IPS-18c (cell line): ENCODE results near the gene LKAAEAR1.
A peak's percentile ranks its signal among the peaks of the same experiment; 100 is the strongest.
"Not testable (repeated sequence)": the region's sequence is repeated elsewhere in the genome, so short reads cannot be mapped to it uniquely, and the experiment has no call there.

Source experiments
- H3K4me3 ChIP-seq: 2 replicates; pipeline ENCODE4 v1.7.0; 2013; ENCODE audit warnings: low read depth, mild to moderate bottlenecking, low read length, moderate library complexity; ENCODE audit not compliant: insufficient read depth
- H3K9me3 ChIP-seq: one replicate; pipeline ENCODE4 v1.6.1; 2013; ENCODE audit warnings: mild to moderate bottlenecking, low read length, moderate library complexity; ENCODE audit not compliant: control insufficient read depth, insufficient read depth

Gene LKAAEAR1, protein sequence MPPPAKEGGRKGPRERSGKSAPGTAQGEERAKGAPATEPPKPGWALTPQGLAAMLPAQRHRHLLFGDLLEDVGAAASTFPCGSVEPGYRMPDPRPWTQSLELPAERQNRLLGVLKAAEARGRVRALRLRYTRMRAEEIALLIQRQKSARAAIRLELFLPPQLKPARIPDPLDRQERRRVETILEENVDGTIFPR

DNA sequence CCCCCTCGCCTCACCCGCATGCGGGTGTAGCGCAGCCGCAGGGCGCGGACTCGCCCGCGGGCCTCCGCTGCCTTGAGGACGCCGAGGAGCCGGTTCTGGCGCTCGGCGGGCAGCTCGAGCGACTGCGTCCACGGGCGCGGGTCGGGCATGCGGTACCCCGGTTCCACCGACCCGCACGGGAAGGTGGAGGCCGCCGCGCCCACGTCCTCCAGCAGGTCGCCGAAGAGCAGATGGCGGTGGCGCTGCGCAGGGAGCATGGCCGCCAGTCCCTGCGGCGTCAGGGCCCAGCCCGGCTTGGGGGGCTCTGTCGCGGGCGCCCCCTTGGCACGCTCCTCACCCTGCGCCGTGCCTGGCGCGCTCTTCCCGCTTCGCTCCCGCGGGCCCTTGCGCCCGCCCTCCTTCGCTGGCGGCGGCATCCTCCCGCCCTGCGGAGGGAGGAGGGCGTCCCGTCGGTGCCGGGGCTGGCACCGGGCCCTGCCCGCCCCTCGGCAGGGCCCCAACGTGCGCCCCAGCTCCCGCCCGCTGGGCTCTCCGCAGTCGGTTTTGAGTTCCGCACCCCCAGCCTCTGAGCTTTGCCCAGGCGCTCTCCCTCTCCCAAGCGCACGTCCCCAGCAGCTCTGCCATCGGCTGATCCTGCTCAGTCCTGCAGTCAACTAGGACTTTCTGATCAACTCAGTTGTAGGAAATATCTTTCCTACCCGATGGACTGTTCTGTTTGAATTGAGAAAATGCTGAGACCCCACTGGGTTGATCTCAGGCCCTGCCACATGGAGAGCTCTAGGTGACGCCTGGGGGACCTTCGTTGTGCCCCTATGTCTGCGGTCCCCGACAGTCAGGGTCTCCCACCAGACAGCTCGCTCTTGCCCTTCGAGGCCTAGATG, at the start of gene LKAAEAR1:
Gene LKAAEAR1, minus strand, starts transcription at position 595 of the 881 bp plus-strand sequence. Its CDS starts 179 bp downstream, at position 416.
- Histone ChIP-seq H3K9me3 (peaks cover 2% of the 10 kb centered on the region), H3K4me3 (peak within 1 kb of the TSS; percentile 56)

DNA sequence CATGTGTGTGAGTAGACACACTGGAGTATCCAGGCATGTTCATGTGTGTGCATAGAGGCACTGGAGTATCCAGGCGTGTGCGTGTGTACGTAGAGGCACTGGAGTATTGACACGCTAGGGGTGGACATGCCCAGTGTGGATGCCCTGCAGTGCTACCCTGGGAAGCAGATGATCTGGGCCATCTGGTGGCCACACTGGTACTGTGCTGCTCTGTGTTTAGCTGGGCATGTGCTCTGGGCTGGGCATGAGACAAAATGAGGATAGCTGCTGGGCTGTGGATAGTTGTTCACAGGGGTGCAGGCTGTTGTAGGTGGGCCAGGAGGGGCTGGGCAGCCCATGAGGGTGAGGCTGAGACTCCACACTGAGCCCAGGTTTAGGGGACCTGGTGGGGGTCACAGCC, 47.2 kb upstream of the LKAAEAR1 start:
- no peaks in the 10 kb centered on the region for H3K9me3 ChIP-seq
- H3K4me3 ChIP-seq: no peak overlapping the region

DNA sequence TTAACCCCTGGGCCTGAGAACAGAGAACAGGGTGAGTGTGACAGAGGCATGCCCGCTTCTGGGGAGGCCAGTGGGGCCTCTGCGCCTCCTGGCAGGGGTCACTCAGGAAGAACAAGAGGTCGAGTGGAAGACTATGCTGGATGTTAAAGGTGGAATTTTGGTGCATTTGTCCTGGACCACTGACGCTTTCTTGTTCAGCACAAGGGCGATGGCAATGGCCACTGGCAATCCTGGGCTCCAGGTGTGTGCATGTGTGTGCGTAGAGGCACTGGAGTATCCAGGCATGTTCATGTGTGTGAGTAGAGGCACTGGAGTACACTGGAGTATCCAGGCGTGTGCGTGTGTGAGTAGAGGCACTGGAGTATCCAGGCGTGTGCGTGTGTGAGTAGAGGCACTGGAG, 46.7 kb upstream of the LKAAEAR1 start:
- no peak overlapping the region for H3K4me3 ChIP-seq
- H3K9me3 ChIP-seq: no peaks in the 10 kb centered on the region

DNA sequence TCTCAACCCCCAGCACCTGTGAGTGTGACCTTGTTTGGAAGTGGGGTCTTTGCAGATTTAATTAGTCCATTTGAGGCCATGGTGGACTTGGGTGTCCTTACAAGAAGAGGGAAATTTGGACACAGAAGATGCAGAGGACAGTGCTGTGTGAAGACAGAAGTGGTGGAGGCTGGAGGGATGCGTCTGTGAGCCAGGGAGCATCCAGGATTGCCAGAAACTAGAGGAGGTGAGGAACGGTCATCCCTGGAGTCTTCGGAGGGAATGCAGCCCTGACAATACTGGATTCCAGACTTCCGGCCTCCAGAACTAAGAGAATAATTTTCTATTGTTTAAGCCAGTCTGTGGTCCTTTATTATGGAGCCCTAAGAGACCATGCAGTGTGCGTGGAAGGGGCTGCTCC, 46.1 kb upstream of the LKAAEAR1 start:
- Histone ChIP-seq H3K4me3 (no peak overlapping the region), H3K9me3 (no peaks in the 10 kb centered on the region)

DNA sequence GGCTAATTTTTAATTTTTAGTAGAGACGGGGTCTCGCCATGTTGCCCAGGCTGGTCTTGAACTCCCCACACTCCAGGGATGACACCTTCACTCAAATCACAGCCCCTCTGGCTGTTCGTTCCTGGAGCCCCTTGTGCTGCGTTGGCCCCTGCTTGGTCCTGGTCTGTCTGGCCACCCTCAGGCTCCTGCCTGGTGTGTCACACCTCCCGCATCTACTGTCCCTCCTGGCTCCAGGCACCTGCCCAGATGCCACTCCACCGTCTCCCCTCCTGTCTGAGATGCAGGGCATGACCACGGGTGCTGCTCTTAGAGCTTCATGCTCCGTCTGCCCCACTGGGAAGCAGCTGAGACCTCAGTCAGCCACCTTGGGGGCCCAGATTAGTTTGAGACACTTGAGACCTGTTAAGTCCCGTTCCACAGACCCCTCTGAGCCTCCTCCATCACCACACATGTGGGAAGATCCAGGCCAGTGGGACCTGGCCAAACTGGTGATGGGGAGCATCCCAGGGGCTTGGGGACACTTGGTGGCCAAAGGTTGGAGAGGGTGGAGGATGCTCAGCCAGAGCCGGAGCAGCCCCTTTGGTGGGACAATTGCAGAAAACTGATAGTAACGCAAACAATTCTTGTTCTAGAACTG, 45.1 kb upstream of the LKAAEAR1 start:
- no peaks in the 10 kb centered on the region for H3K9me3 ChIP-seq
- no peak overlapping the region; the same call in 1 of the 2 replicates for H3K4me3 ChIP-seq

DNA sequence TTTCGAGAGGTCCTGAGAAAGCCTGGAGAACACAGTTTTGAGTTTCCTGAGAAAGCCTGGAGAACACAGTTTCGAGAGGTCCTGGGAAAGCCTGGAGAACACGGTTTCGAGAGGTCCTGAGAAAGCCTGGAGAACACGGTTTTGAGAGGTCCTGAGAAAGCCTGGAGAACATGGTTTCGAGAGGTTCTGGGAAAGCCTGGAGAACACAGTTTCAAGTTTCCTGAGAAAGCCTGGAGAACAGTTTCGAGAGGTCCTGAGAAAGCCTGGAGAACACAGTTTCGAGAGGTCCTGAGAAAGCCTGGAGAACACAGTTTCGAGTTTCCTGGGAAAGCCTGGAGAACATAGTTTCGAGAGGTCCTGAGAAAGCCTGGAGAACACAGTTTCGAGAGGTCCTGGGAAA, 39.3 kb upstream of the LKAAEAR1 start:
- H3K4me3 ChIP-seq, H3K9me3 ChIP-seq: not testable (repeated sequence)

DNA sequence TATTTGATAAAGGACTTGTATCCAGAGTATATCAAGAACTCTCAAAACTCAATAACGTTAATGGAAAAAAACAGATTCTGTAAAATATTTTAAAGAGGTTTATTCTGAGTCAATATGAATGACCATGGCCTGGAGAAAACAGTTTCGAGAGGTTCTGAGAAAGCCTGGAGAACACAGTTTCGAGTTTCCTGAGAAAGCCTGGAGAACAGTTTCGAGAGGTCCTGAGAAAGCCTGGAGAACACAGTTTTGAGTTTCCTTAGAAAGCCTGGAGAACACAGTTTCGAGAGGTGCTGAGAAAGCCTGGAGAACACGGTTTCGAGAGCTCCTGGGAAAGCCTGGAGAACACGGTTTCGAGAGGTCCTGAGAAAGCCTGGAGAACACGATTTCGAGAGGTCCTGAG, 38.7 kb upstream of the LKAAEAR1 start:
- H3K4me3 ChIP-seq, H3K9me3 ChIP-seq: not testable (repeated sequence)

DNA sequence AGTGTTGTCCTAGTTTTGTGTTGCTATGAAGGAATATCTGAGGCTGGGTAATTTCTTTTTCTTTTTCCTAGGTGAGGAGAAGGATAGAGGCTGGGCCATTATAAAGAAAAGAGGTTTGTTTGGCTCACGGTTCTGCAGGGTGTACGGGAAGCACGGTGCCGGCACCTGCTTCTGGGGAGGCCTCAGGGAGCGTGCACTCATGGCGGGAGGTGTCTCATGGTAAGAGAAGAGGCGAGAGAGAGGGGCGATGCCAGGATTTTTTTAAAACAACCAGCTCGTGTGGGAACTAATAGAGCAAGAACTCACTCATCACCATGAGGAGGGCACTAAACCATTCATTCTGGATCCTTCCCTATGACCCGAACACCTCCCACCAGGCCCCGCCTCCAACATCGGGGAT, 37.4 kb upstream of the LKAAEAR1 start:
- H3K4me3 ChIP-seq: no peak overlapping the region
- H3K9me3 ChIP-seq: peaks cover 3% of the 10 kb centered on the region

DNA sequence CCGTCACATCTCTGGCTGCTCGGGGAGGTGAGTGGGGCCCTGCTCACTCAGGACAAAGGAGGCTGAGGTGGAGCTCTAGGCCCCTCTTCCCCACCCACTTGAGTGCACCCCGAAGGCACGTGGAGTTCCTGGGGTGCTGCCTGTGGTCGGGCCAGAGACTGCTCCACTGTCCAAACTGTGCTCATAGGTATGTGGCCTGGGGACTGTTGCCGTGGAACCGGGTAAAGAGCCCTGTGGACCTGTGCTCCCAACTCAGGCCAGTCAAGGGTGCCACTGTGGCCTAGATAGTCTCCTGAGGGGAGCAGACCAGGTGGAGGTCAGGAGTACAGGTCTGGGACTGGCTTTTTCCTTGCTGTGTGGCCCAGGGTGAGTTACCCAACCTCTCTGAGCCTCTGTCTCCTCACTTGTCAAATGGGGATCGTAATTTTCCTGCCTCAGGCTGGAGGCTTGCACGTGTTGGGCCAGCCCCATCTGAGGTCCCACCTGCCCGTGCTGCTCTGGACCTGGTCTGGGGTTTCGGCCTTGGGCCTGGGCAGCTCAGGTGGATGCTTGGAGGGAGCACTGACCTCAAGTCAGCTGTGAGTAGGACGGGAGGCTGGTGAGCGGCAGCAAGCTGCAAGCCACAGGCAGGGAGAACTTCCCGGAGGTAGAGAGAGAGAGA, 35.6 kb upstream of the LKAAEAR1 start:
- Histone ChIP-seq H3K9me3 (peaks cover 3% of the 10 kb centered on the region), H3K4me3 (no peak overlapping the region; the same call in 1 of the 2 replicates)

DNA sequence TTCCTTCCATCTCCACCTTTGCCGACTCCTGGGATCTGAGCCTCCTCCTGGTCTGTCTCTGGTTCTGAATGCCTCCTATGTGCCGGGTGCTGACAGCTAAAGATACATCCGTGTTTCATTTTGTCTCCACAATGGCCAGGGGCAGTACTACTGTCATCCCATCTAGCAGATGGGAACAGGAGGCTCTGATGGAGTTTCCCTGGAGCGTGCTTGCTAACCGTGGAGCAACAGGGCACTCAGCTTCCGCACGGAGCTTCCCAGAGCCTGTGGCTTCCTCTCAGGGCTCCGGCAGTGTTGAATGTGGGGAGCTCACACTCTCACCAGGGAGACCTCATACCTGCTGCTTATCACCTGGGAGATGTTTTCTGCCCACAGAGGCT, 35.1 kb upstream of the LKAAEAR1 start:
- peaks cover 3% of the 10 kb centered on the region for H3K9me3 ChIP-seq
- no peak overlapping the region for H3K4me3 ChIP-seq

DNA sequence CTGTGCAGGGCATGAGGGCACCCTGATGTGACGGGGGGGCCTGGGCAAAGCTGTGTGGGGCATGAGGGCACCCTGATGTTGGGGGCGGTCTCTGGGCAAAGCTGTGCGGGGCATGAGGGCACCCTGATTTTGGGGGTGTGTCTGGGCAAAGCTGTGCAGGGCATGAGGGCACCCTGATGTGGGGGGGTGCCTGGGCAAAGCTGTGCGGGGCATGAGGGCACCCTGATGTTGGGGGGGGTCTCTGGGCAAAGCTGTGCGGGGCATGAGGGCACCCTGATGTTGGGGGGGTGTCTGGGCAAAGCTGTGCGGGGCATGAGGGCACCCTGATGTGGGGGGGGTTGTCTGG, 33.2 kb upstream of the LKAAEAR1 start:
- not testable (repeated sequence) for H3K4me3 ChIP-seq, H3K9me3 ChIP-seq

DNA sequence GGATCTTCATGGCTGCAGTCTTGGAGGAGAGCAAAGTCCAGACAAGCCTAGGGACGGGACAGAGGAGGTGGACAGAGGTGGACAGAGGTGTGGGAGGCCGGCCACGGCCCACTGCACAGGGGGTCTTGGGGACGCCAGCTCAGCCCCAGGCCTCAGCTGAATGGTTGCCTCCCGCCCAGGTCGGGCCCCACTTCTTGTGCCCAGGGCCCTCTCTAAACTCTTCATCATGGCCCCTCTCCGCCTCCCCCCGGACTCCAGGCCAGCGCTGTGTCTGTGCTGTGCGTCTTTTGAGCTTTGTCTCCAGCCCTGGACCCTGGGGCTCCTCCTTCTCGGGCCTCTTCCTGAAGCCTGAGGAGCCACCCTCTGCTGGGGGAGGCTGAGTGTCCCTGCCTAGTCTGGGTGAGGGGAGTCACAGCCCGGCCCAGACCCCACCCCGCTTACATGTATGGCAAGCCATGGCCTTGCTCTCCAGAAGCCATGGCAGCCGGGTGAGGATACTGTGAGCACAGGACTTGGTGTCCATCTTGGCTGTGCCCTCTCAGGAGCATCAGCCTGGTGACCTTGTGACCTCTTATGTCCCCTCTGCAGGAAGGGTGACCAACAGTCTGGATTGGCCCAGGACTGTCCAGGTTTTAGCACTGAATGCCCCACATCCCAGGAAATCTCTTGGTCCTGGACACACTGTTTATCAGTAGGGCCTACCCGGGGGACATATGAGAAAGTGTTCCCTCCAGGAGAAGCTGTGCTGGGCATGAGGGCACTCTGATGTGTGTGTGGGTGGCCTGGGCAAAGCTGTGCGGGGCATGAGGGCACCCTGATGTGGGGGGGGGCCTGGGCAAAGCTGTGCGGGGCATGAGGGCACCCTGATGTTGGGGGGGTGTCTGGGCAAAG, 32.6 kb upstream of the LKAAEAR1 start:
- no peaks in the 10 kb centered on the region for H3K9me3 ChIP-seq

DNA sequence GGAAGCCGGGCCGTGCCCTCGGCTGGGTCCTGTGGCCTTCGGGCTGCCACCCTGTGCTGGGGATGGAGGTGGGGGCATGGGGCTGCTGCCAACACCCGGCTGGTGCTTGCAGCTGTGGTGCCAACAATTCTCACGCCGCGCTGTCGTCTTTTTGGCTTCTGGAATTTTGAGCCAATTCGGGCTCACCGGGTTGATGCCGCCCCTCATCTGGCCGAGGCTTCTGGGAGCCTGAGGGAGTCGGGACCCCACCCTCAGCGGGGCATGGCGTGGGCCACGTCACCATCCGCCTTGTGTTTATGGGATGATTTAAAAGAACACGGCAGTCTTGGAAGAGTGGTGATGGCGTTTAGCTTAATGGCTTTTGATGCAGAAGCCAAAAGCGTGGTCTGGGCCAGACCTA, 31.8 kb upstream of the LKAAEAR1 start:
- Histone ChIP-seq H3K9me3 (no peaks in the 10 kb centered on the region), H3K4me3 (no peak overlapping the region)

More for the DNA sequence above, 32.6 kb upstream of the LKAAEAR1 start:
- H3K4me3 ChIP-seq: no peak overlapping the region

DNA sequence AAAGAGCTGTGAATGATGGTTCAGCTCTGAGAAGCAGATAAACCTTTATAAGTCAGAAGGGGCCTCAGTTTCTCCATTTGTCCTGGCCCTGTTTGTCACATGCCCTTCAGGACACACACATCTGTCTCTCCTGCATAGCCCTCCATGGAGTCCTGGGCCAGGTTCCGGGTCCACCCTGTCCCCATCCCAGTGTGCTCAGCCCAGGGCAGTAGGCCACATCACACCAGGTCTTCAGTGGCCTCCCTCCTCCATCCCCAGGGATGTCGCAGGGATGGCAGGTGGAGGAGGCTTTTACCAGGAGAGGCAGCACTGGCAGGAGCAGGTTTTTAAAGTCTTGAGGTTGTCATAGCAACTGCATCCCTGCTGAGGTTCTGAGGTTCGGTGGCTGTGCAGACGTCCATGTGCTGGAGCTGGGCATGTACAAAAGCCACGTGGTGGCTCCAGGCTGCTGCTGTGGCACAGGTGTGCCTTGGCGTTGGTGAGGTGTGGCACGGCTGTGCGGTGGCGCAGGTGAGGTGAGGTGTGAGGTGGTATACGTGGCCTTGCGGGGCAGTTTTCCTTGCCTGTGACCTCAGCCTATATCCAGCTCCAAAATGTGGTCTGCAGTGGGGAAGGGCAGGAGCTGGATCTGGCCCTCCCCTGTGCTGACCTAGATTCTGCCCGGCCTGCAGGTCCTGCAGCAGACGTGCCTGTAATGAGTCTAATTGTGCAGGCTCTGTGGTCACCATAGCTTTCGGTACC, 31.1 kb upstream of the LKAAEAR1 start:
- Histone ChIP-seq H3K9me3 (no peaks in the 10 kb centered on the region), H3K4me3 (no peak overlapping the region)

DNA sequence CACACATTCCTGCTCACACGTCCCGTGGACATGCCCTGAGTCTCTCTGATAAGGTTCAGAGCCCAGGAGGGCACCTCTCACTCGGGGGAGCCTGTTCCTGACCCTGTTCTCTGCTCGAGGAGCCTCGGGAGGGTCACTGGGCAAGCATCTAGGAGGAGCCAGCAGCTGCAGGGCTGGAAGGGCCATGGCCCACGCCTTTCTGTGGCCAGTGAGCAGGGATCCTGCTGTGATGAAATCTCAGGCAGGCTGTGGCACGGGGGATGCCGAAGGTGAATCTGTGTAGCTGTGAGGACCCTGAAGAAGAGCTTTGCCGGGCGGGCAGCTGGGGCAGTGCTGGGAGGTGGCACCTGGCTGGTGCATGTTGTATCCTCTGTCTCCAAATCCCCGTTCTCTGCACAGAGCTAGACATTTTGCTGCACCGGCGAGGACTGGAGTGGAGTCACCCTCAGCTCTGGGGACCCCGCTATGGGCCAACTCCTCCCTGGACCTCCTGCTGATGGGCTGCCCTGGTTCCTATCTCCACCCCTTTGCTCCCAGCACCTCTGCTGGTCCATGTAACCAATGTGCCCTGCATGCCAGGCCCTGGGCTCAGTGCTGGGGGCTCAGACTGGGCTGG, 30.3 kb upstream of the LKAAEAR1 start:
- Histone ChIP-seq H3K4me3 (no peak overlapping the region), H3K9me3 (no peaks in the 10 kb centered on the region)

DNA sequence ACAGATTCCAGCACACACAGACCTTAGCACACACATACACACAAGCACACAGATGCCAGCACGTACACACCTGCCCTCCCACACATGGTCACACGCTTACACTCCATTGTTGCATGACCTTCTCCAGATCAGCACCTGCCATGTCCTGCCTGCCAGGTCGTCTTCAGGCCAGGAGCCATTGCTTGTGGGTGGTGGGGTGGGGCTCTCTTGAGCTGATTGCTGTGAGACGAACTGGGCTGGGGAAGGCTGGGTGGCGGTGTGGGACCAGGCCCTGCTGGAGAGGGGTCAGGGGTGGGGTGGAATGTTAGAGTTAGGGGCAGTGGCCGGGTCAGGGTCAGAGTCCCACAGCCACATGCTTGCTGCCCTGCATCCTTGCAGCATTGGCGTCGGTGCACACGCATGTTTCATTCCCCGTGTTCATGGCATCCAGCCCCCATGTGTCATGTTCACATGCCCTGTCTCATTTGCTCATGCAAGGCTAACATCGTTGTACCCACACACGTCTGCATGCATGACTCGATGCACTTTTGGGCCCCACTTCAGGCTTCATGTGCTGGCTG, 29.7 kb upstream of the LKAAEAR1 start:
- Histone ChIP-seq H3K4me3 (no peak overlapping the region), H3K9me3 (no peaks in the 10 kb centered on the region)
